HG03025 (cell line): ENCODE measurements around the gene ADAR.
A peak's percentile ranks its signal among the peaks of the same experiment; 100 is the strongest.

Experiments used
- ATAC-seq: cut with Tn5 transposase; IDR thresholded peaks from one replicate; pipeline ENCODE4 v1.9.1; 2021; ENCODE audit warnings: mild to moderate bottlenecking, moderate library complexity; ENCODE audit not compliant: unreplicated experiment, low FRiP score

The ADAR gene

GRCh38 chr1:154565876-154566275, 42.1 kb downstream of the ADAR start:
- no peak for ATAC-seq

GRCh38 chr1:154559466-154560044, 48.4 kb downstream of the ADAR start:
- peak; percentile 17 for ATAC-seq

- ATAC-seq, result peak; percentile 86
Measured at GRCh38 chr1:154558720-154559465, 49.1 kb downstream of the ADAR start.

GRCh38 chr1:154557939-154558719, 49.9 kb downstream of the ADAR start, which contains the start of gene UBE2Q1:
TSS of gene UBE2Q1 (minus strand) at chr1:154558662. CDS start at chr1:154558553, 109 bp downstream.
- ATAC-seq, result peak; percentile 18

- no peak for ATAC-seq
Measured at GRCh38 chr1:154557248-154557938, 50.6 kb downstream of the ADAR start.

- no peak for ATAC-seq
Measured at GRCh38 chr1:154556422-154556821, 51.6 kb downstream of the ADAR start.

- ATAC-seq, result no peak
Measured at GRCh38 chr1:154553056-154554030, 54.6 kb downstream of the ADAR start.

- ATAC-seq, result no peak
Measured at GRCh38 chr1:154552036-154552435, 56.0 kb downstream of the ADAR start.

- ATAC-seq, result no peak
Measured at GRCh38 chr1:154551474-154551873, 56.5 kb downstream of the ADAR start.

- ATAC-seq, result no peak
Measured at GRCh38 chr1:154550657-154551056, 57.3 kb downstream of the ADAR start.

GRCh38 chr1:154550070-154550469, 57.9 kb downstream of the ADAR start:
- ATAC-seq, result no peak

GRCh38 chr1:154549202-154549770, 58.7 kb downstream of the ADAR start:
- ATAC-seq, result no peak

- no peak for ATAC-seq
Measured at GRCh38 chr1:154548028-154548427, 60.0 kb downstream of the ADAR start.

- ATAC-seq, result no peak
Measured at GRCh38 chr1:154547105-154547732, 60.8 kb downstream of the ADAR start.

- no peak for ATAC-seq
Measured at GRCh38 chr1:154546264-154547063, 61.5 kb downstream of the ADAR start.

GRCh38 chr1:154541231-154541630, 66.8 kb downstream of the ADAR start:
- no peak for ATAC-seq

GRCh38 chr1:154539486-154540483, 68.2 kb downstream of the ADAR start:
- no peak for ATAC-seq
